Right lobe of liver (tissue), 6 donors: ENCODE results near the gene TBCB. TPM values are rescaled to one million over a fixed set of nuclear protein-coding genes. Genes with fewer than 3 reads are reported as not detected.
"Not testable (repeated sequence)": the region's sequence is repeated elsewhere in the genome, so short reads cannot be mapped to it uniquely, and the experiment has no call there.

Source experiments
- ATAC-seq, 4 donors: fragments of 200-7000 bp; cut with Tn5 transposase; one replicate each; pipeline ENCODE4 v1.9.1; 2020; ENCODE audit warnings: mild to moderate bottlenecking in 4 of 4, moderate library complexity in 4 of 4
- DNase-seq, 3 donors: peaks; one replicate each; pipeline ENCODE4 v3.0.0-alpha.2; 2020
- H3K27ac ChIP-seq, 3 donors: fragments of 200-600 bp; one replicate each; pipeline ENCODE4 v1.8.0; 2022
- H3K27me3 ChIP-seq, 2 donors: fragments of 200-600 bp; one replicate each; pipeline ENCODE4 v1.8.0; 2022
- H3K36me3 ChIP-seq, 4 donors: fragments of 200-600 bp; sonication (generic) in 1 of 4; one replicate each; pipeline versions ENCODE4 v1.5.1 to v1.8.0; 2017 to 2022; ENCODE audit warnings: control low read depth in 1 of 4
- H3K4me1 ChIP-seq, 4 donors: fragments of 200-600 bp; sonication (generic) in 1 of 4; one replicate each; pipeline versions ENCODE4 v1.5.1 to v1.8.0; 2017 to 2022; ENCODE audit warnings: control low read depth in 1 of 4
- H3K4me3 ChIP-seq, 3 donors: fragments of 200-600 bp; one replicate each; pipeline ENCODE4 v1.8.0; 2022
- H3K9me3 ChIP-seq, 4 donors: fragments of 200-600 bp; sonication (generic) in 1 of 4; one replicate each; pipeline versions ENCODE4 v1.5.1 to v1.8.0; 2017 to 2022; ENCODE audit warnings: control low read depth in 1 of 4
- POLR2A ChIP-seq: fragments of 450-650 bp; IDR thresholded peaks from one replicate; pipeline ENCODE4 v1.6.1; 2017; ENCODE audit warnings: antibody characterized with exemption, mild to moderate bottlenecking
- WGBS: methylation state at CpG from one replicate; pipeline ENCODE4 v1.1.6; 2018; ENCODE audit warnings: low coverage, low lambda C conversion rate; ENCODE audit not compliant: insufficient coverage; ENCODE audit errors: missing lambda C conversion rate; 5-methylcytosine and 5-hydroxymethylcytosine counted together
- intact Hi-C, 2 donors: fragments of 100-400 bp; cut with DNase I; formaldehyde crosslinking; loops; one replicate each; pipeline versions ENCODE4 v1.11.2 to v1.14.1; 2022
- total RNA-seq, 6 experiments: library from RNA; depleted of rRNA in 2 of 6; stranded (reverse); fragments of >200 nt in 2 of 6; fragmentation: NEBNext Ultra II Directional in 3 of 6; extraction: Animal tissue kit (Norgen Biotek cat#: 25700) in 3 of 6; gene quantifications; one replicate each; pipeline versions ENCODE4 v1.1.0 to v1.2.4, GENCODE V29; 2016 to 2023
- TF ChIP-seq, protein P1 (sequence below), 4 donors: fragments of 200-600 bp in 3 of 4; fragments of 450-650 bp in 1 of 4; IDR thresholded peaks; one replicate each; pipeline versions ENCODE4 v1.5.1 to v1.8.0; 2016 to 2022; ENCODE audit warnings: antibody characterized with exemption in 4 of 4, mild to moderate bottlenecking in 2 of 4
- donor health status: DM: no; HTN: yes; CAD: no.
- donor health status: DM: no; HTN: no; CAD: no.
- donor health status: DM: no; HTN: no; CAD: no.
- donor health status: DM: no; HTN: yes; CAD: no.
- donor health status: DM: no; HTN: yes; CAD: no.

The TBCB gene
- total RNA-seq, 6 experiments from 2014 or later: 27.8 to 64.7 (median 36.4) TPM

- H3K4me3 ChIP-seq: peak overlapping the region; percentile 62 to 63 (median 62)
- ATAC-seq (peak; percentile 53 to 60 (median 56)), DNase-seq (peak; percentile 55 to 71 (median 67))
- peaks cover 0 to 10% (median 2%) of the 10 kb centered on the region in 4 donors for H3K36me3 ChIP-seq
- TF ChIP-seq, protein P1, sequence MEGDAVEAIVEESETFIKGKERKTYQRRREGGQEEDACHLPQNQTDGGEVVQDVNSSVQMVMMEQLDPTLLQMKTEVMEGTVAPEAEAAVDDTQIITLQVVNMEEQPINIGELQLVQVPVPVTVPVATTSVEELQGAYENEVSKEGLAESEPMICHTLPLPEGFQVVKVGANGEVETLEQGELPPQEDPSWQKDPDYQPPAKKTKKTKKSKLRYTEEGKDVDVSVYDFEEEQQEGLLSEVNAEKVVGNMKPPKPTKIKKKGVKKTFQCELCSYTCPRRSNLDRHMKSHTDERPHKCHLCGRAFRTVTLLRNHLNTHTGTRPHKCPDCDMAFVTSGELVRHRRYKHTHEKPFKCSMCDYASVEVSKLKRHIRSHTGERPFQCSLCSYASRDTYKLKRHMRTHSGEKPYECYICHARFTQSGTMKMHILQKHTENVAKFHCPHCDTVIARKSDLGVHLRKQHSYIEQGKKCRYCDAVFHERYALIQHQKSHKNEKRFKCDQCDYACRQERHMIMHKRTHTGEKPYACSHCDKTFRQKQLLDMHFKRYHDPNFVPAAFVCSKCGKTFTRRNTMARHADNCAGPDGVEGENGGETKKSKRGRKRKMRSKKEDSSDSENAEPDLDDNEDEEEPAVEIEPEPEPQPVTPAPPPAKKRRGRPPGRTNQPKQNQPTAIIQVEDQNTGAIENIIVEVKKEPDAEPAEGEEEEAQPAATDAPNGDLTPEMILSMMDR (IDR thresholded peaks at IDR 0.05): no peak
- TF ChIP-seq POLR2A: peak; percentile 40
- no peaks in the 10 kb centered on the region for H3K9me3 ChIP-seq
- peaks cover 0 to 11% (median 0%) of the 10 kb centered on the region in 4 donors for H3K4me1 ChIP-seq
- H3K27me3 ChIP-seq: no peaks in the 10 kb centered on the region
- peak overlapping the region; percentile 73 to 89 (median 84) for H3K27ac ChIP-seq
- 7% methylated on average over 10 of the region's 10 CpGs for WGBS
- intact Hi-C loops: loop anchor here in 1 of 2 donors (5.0 kb wide), 1 partner anchor 44 kb away; no protein-coding TSS in a partner anchor
Observed at GRCh38 chr19:36128392-36128736, 13.1 kb downstream of the TBCB start.

- H3K27ac ChIP-seq, H3K36me3 ChIP-seq, H3K4me3 ChIP-seq, H3K9me3 ChIP-seq, H3K27me3 ChIP-seq, ATAC-seq, DNase-seq, intact Hi-C loops: not testable (repeated sequence)
- peaks cover 0 to 11% (median 0%) of the 10 kb centered on the region in 4 donors for H3K4me1 ChIP-seq
- WGBS: 62% methylated on average over 5 of the region's 6 CpGs
Observed at GRCh38 chr19:36131221-36131620, 16.0 kb downstream of the TBCB start.

GRCh38 chr19:36134867-36135266, 19.6 kb downstream of the TBCB start:
- WGBS: no CpG with 5 or more reads among the region's 4 CpGs

DNA sequence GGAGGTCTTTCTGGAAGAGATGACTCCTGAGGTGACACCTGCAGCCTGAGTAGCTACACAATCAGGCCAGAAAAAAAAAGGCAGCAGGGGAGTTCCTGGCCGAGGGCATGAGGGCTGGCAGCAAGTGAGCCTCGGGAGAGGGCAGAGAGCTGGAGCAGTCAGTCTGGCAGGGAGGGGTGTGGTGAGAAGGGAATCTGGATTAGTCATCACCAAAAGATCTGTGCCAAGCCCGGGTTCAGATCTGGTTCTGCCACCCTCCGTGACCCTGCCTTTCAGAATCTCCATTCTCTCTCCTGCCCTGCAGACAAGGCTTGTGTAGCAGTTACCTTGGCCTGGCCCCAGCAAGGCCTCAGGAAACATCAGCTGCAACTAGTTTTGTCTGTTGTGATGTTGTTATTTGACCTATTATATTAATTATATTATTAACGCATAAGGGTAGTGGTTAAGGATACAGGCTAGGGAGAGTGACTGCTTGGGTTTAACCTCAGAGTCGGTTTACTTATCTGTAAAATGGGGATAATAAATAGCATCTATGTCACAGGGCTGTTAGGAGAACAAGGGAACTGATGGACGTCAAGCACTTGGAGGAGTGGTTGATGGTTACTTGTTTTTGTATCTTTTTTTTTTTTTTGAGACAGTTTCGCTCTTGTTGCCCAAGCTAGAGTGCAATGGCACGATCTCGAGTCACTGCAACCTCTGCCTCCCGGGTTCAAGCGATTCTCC, 21.9 kb downstream of the TBCB start:
- Histone ChIP-seq H3K27ac (peak overlapping the region in 2 of 3 donors; percentile 45 to 49), H3K36me3 (no peaks in the 10 kb centered on the region), H3K9me3 (no peaks in the 10 kb centered on the region), H3K4me3 (peak overlapping the region in 1 of 3 donors; percentile 7), H3K4me1 (peaks cover 0 to 23% (median 1%) of the 10 kb centered on the region in 4 donors), H3K27me3 (no peaks in the 10 kb centered on the region)
- TF ChIP-seq POLR2A: no peak
- TF ChIP-seq, protein P1 (IDR thresholded peaks at IDR 0.05): no peak
- intact Hi-C loops: no loop called here
- ATAC-seq: peak; percentile 2 to 64 (median 48)
- DNase-seq: peak; percentile 79 to 85 (median 80)
- 63% methylated on average over 11 of the region's 12 CpGs for WGBS

More at GRCh38 chr19:36134867-36135266, 19.6 kb downstream of the TBCB start:
- H3K36me3 ChIP-seq, H3K9me3 ChIP-seq, H3K27me3 ChIP-seq, H3K27ac ChIP-seq, H3K4me3 ChIP-seq, ATAC-seq, intact Hi-C loops: not testable (repeated sequence)
- DNase-seq: peak in 1 of 3 donors; percentile 5
- H3K4me1 ChIP-seq: peaks cover 0 to 17% (median 1%) of the 10 kb centered on the region in 4 donors

- Histone ChIP-seq H3K4me3 (peak overlapping the region; percentile 75 to 86 (median 76)), H3K27ac (peak overlapping the region; percentile 92 to 97 (median 94)), H3K4me1 (peaks cover 0 to 23% (median 1%) of the 10 kb centered on the region in 4 donors), H3K36me3 (peaks cover 0 to 16% (median 10%) of the 10 kb centered on the region in 4 donors), H3K9me3 (no peaks in the 10 kb centered on the region), H3K27me3 (no peaks in the 10 kb centered on the region)
- no peak for ATAC-seq
- DNase-seq: no peak
- 56% methylated on average over 7 of the region's 7 CpGs for WGBS
- TF ChIP-seq, protein P1 (IDR thresholded peaks at IDR 0.05): no peak
- TF ChIP-seq POLR2A: no peak
- intact Hi-C loops: no loop called here
Observed at GRCh38 chr19:36139120-36139472, 23.8 kb downstream of the TBCB start.
